Left renal cortex interstitium (tissue), 4 donors: ENCODE data around the gene DUSP8. TPM values are rescaled to one million over a fixed set of nuclear protein-coding genes. Genes with fewer than 3 reads are reported as not detected.

Source experiments
- DNase-seq, 4 donors: peaks; one replicate each; pipeline ENCODE4 v3.0.0-alpha.2; 2013; ENCODE audit warnings: low read depth in 4 of 4, low spot score in 2 of 4, missing footprints in 1 of 4
- polyA plus RNA-seq, 4 donors: library from polyadenylated mRNA; unstranded; fragments of 120-200 nt; gene quantifications; one replicate each; pipeline ENCODE4 v1.2.1, GENCODE V29; 2013; ENCODE audit not compliant: insufficient read length in 4 of 4

DUSP8 gene
- polyA plus RNA-seq, 4 donors = 2.6 to 5.0 (median 3.6) TPM

DNA sequence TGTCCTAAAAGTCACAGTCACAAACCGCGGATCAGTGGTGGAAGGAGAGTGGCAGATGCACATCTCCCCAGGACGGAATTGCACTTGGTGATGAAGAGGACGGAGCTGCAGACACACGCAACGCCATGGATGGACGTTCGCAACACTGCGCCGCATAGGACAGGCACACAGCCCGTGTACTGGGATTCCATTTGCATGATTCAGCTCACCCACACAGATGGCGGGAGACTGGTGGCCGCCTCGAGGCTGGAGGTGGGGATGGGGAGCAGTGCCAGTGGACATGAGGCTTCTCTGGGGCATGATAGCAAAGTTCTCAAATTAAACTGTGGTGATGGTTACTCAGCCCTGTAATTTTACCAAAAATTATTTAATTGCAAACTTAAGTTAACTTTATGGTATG lies 37.4 kb downstream of the DUSP8 start:
- no peak for DNase-seq

DNA sequence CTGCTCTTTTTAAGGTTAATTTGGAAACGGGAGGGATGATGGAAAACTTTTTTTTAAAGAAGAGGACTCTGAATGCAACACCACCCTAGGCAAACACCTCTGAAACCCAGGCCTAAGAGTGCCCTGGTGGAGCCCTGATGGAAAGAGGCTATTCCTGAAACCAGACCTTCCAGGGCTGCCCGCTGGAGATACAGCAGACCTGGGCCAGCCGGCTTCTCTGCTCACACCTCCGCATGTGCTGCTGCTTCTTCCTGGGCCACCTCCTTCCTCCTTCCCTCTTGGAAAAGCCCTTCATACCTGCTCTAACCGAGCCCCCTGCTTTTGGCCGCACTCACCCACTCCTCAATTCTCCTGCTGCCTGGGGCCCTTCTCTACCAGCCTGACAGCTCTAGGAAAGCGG lies 37.9 kb downstream of the DUSP8 start:
- DNase-seq = no peak

DNA sequence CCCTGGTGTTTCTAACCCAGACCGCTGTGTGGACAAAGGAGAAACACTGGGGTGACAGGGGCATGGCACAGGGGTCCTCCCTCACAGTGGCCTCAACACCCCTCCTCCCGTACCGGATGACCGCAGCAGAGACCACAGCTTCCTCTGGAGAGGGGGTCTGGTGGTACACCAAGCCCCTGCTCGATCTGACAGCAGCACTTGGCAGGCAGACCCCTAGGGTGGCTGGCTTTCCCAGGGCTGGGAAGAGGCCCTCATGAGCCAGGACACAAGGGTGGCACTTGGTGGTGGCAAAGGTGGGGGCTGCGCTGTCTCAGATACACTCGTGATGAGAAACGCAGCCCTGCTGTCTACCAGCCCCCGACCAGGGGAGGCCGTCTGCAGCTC lies 38.7 kb downstream of the DUSP8 start:
- DNase-seq = no peak

DNA sequence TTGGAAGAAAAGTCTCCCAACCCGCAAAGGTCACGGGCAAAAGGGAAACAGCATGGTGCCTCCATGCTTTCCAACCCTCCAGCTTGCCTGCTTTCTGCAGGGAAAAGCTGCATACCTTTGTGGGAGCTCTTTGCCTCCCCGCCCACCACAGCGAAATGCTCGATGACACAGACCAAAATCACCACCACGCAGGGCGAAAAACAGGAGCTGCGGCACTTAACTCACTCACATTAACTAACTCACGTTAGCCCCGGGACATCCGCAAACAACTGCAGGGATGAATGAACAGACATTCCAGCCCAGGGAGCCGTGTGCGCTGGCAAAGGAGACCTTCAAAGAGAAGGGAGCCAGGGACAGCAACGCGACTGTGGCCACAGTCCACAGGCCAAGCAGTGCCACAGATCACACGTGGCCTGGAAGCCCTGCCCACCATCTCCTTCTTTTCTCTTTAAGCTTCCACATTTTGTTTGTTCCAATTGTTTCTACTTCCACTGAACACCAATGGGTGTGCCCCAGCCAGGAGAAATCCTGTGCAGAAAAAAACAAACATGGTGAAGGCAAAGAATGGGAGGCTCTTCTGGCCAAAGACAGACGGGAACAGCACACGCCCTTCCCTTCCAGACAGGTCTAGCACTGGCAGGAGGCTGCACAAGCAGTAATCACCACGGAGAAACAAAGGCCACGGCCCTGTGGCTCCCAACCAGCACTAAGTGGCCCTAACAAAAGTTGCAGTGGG lies 39.3 kb downstream of the DUSP8 start:
- DNase-seq = no peak

DNA sequence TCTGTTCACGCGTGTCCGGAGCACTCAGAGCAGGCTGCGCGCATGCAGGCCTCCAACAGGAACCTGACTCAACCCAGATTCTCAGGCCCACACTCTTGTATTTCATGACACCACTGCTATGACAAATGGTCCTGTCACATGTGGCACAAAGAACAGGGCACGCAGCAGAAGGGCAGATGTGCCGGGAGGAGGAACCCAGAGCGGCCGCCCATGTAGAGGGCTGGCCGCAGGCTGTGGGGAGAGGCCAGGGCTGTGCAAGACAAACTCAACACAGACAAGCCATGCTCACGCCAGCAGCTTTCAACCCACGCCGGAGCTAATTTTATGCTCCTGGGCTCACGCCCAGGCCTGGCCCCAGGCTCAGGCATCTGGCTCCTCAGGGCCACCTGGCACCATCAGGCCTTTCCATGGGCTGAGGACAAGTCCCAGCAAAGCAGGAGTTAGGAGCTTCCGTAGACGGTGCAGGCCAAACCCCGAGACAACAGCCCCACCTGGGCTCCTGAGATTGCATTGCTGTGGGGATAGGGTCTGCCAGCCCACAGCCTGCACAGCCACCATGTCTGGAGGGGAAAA lies 40.0 kb downstream of the DUSP8 start:
- no peak for DNase-seq

DNA sequence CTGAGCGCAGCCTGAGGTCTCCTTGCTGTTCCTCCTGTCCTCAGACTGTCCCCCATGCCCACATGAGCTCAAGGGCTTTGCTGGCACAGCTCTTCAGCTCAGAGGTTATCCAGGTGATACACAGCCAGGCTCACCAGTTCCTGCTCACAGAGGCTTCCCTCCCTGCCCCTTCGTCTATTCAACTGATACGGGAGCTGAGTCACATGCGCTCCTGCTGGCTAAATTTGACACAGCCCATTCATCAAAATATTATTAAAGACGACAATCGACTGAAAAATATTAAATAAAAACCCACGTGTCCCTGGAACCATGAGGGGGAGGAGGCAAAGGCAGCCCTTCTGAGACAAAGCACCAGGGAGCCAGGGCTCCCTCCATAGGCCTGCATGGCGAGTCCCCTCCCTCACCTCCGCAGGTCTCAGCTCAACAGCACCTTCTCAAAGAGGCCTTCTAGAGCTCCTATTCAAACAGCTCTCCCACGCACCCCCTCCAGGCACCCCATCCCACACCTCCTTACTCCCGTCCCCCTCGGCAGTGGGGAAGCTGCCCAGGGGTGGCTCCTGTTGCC lies 40.5 kb downstream of the DUSP8 start:
- no peak for DNase-seq

DNA sequence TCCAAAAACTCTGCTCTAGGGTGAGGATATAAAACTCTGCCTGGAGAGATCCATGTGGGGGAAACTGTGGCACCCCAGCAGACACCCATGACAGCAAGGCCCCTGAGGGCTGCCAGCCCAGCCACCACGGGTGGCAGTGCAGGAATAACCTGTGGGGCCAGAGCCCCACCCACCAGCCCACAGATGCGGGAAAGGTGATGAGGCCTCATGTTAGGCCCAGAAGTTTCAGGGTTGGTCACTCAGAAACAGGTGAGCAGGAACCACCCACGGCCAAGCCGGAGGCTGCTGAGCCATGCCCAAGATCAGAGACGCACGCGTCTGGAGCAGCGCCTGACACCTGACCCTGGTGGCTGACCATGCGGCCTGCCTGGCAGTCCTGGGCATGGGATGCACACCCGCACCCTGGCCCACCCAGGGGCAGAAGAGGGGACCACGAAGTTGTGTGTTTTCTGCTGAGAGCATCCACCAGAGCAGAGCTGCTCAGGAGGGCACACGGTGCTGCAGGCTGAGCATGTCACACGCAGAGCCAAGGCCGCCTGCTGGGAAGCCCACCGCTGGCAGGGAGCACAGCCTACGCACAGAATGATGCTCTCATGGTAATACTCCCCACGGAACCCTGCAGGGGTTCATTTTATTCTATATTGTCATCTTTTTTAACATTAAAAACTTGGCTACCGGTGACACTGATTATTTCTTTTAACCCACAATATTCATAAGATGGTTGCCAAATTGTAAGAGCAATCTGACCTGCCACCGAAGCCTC lies 41.2 kb downstream of the DUSP8 start:
- DNase-seq = no peak

DNA sequence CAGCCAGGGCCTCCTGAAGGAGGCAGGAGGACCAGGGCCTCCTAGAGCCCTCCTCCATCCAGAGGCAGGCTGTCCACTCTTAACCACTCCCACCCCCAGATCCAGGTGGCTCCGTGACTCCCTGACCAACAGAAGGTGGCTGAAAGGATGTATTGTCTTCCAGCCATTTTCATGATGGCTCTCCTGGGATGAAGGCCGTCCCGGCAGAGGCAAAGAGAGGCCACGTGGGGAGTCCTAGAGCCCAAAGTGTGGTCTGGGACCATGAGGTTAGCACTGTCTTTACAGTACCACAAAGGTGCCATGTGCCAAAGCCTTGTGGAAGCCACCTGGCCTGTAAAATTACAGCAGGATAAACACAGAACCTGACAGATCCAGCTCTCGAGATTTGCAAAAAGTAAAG lies 42.3 kb downstream of the DUSP8 start:
- no peak for DNase-seq

DNA sequence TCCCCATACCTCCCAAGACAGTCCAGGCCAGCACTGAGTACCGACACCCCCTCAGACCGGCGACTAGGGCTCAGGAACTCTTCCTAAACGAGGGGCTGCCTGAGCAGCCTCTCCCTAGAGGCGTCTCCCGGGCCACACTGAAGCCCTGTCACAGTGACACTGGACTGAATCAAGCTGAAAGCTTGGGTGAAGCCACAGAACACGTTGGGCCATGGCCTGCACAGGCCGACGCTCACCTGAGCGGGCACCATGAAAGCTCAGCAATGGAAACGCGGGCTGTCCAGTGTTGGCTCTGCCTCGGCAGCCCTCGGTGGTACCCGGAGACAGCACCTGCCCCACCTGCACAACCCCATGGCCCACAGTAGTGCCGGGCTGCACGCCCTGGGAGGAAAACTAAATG lies 42.8 kb downstream of the DUSP8 start:
- no peak for DNase-seq

DNA sequence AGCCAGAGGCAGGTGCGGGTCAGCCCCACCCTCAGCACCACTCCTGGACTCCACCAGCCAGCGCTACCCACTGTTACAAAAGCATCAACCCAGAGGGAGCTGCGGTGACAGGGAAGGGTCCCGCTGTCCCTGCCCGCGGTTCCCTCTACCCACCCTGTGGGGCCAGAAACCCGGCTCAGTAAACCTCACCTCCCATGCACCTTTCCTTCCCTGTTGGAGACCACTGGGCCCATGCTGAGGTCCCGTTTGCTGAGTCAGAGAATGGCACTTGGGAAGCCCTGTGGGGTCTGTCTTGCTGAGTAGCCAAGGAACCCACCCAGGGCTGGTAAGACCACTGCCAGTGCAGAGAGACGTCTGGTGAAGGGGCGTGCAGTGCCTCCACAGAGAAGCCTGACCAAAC lies 43.4 kb downstream of the DUSP8 start:
- no peak for DNase-seq

DNA sequence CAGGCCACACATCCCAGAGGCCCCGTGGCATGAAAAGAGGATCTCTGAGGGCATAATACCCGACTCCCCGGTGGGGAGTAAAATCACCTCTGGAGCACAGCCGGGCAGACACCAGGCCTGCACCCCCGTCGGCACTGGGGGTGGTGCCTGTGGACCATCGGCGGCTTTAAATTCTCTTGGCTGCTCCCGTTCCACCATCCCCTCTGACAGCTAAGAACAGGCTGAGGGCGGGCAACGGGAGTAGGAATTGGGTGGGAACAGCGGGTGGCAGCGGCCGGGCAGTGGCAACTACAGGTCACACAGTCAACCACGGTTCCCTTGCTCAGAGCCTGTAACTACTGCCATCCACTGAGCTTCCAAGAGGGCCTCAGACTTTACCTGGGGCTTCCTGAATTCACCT lies 45.3 kb downstream of the DUSP8 start:
- DNase-seq = no peak

DNA sequence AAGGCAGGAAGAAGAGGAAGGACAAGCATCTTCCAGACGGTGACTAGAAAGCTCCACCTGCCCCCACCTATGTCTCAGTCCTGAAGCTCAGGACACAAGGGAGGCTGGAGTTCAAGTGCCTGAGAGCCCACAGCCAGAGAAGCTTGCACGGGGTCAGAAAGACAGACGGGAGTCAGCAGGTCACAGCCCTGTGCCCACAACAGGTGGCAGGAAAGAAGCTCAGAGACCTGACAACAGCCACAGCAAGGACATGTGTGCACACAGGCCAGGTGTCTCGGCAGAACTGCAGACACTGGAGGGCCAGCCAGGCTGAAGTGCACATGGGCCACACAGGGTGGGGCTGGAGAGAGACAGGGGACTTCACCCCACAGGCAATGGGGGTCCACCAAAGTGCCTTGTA lies 48.3 kb downstream of the DUSP8 start:
- no peak for DNase-seq

DNA sequence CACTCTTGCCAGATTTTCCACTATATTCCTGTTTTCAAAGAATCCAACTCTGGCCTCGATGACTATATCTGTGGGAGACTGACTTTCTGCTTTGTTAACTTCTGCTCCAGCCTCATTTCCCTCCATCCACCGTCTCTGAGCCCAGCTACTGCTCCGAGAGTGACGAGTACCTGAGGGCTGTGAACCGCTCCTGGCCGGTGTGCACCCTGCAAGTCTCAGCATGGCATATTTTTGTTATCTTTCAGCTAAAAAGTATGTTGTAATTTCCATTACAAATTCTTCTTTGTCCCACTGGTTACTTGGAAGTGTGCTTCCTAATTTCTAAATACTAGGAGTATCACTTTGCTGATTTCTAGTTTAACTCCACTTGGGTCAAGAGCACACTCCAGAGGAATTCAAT lies 49.0 kb downstream of the DUSP8 start:
- DNase-seq = no peak

DNA sequence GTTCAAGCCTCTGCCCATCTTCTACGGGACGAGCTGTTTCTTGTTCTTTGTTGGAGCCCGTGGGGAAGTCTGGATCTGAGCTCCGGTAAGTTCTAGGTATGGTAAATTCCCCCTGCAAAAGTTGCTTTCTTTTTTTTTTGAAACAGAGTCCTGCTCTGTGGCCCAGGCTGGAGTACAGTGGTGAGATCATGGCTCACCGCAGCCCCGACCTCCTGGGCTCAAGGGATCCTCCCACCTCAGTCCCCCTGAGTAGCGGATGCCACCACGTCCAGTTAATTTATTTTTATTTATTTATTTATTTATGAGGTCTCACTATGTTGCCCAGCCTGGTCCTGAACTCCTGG lies 50.0 kb downstream of the DUSP8 start:
- DNase-seq = no peak

DNA sequence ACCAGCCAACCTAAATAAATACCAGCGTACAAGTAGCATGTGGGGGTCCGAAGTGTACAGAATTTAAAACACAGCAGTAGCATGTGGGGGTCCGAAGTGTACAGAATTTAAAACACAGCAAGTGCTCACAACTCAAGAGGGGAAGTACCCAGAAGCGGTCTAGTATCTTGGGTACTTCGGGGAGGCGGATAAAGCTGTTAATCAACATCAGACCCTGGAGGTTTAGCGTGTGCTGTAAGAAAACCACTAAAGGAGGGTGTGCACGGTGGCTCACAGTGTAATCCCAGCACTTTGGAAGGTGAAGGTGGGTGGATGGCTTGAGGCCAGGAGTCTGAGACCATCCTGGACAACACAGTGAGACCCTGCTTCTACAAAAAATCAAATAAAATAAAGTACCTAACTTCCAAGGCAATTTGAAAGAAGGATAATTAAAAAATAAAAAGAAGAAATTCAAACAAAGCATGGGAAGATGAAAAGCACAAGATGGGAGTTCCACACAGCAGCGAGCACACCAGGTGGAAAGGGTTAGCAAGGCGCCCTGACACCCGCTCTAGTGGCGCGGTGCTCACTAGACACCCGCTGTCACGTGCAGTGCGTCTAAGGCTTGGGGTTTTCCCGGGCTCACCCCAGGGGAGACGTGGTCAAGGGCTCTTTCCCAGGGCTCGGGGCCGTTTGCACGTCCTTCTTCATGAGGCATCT lies 50.5 kb downstream of the DUSP8 start:
- DNase-seq = no peak

DNA sequence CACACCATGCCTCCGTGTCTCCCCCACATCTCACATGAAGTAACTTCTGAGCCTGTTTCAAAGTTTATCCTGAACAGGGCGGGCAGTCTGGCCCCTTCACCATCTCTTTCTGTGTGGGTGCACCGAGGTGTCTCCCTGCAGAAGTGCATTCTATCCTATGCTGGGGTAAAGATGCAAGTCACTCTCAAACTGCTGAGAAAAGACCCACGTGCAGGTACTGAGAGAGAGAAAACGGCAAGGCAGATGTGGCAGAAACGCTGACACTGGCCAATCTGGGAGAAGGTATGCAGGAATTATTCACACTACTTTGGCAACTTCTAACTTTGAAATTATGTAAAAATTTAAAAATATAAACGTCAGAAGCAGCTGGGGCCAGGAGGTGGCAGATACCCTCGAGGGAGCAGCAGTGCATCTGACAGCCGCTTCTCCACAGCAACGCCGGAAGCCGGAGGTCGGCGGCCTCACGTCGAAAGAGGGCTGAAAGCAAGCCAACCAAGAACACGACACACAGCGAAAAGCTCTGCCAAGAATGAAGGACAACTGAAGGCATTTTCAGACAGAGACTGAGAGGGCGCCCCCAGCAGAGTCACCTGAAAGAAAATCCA lies 51.3 kb downstream of the DUSP8 start:
- no peak for DNase-seq

DNA sequence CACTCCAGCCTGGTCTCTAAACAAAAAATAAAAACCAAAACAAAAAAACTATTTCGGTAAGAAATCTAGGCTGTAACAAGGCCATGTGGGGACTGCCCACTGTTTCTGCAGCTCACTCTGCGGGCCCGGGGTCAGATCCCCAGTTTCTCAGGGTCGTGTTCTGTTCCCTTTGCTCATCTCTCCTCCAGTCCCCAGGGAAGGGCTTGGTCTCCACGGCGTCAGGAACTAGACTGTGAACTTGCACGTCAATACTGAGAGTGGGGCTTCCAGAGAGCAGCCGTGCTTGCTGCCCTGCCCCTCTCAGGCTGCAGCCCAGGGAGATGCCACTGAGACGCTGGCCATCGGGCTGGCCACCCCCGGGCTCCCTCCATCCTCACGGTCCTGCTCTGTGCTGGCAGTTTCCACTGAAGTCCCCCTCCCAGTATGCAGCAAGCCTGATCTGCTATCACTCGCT lies 51.8 kb downstream of the DUSP8 start:
- DNase-seq = no peak

DNA sequence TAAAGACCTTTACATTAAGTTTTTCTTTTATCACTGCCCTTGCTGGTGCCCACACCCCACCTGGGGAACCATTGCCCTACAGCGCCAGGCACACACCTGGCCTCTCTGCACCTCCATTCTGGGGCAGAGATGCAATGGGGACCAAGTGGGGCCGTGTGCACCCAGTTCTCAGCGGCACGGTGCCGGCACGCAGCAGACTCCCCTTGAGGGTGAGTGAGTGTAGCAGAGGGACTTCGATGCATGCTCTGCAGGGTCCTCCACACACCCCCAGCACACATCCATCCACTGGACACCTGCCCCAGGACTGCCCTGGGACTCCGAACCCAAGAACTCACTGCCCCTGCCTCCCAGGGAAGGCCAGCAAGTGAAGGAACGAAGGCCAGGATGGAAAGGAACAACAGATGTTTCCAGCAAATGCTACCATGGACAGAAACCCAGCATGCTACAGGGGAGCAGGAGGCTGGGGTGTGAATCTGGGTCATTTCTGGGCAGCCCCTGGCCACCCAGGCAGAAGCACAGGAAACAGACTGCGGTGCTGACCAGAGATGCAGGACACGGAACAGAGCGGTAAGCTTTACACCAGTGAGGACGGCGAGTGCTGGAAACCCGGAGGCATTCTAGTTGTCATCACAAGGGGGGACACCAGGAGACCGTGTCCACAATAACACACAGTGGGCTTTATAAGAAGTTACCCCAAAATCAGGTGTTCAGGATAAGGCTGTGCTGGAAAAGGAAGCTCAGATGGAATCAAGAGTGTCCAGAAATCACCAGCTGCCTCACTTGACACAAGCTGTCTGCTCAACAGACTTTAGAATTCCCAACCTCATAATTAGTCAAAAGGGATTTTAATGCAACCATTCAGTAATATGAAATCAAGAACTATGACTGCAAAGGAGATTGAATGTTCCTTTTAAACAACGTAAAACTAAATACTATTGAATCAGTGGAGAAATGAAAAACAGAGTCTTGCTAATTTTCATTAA lies 52.8 kb downstream of the DUSP8 start:
- DNase-seq = no peak

DNA sequence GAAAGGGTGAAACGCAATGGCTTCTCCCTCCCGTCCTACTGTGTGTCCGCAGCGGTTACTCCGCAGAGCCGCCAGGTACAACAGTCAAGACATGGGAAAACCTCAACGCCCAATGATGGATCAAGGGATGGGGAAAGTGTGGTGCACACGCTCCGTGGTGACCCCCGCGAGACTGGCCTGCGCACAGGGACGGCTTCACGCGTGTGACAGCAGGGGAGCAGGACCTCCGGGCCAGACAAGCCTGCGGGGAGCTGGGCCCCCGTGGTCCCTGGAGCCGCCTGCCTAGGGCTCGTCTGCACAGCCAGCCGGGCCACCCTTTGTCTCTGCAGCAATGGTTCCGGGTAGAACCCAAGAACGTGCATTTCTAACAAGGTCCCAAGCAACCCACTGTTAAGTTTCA lies 53.8 kb downstream of the DUSP8 start:
- DNase-seq = no peak
